Suprapubic skin (tissue), 3 donors: ENCODE results near the gene CSGALNACT2.

Experiments
- POLR2A ChIP-seq, 2 donors: fragments of 450-650 bp; IDR thresholded peaks; one replicate each; pipeline ENCODE4 v1.6.1; 2017; ENCODE audit warnings: antibody characterized with exemption in 2 of 2, mild to moderate bottlenecking in 2 of 2, moderate library complexity in 2 of 2
- TF ChIP-seq, protein P1 (sequence below), 2 donors: fragments of 200-600 bp in 1 of 2; fragments of 450-650 bp in 1 of 2; sonication (generic) in 1 of 2; IDR thresholded peaks; one replicate each; pipeline ENCODE4 v1.5.1; 2016 to 2019; ENCODE audit warnings: antibody characterized with exemption in 2 of 2, mild to moderate bottlenecking in 1 of 2, moderate library complexity in 1 of 2

DNA sequence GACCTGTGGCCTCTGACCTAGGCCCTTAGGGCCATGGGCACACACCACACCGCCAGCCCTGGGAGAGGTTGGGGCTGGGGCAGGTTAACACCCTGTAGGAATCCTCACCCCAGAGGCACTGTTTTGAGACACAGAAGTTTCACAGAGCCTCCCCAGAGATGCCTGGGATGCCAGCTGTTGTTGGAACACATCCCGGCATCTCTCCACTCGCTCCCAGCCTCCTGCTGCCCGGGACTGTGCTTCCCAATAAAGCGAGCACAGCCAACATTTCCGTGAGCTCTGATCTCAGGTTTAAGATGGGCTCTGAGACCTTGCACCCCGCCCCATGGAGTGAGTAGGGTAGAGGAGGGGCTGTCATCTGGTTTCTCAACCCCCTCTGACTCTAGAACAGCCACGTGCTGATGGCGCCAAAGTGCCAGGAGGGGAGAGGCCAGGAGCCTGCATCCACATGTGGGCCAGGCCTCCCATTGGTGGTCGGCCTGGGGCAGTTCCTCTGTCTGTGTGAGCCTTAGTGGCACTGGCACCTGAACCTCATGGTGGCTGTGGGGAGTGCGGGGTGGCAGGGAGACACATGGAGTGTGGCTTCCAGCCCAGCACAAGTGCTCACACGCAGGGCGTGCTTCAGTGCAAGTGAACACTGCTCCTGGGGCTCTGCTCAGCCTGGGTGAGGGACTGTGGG lies 73.9 kb downstream of the CSGALNACT2 start:
- no peak for TF ChIP-seq POLR2A (IDR thresholded peaks at IDR 0.05)
- TF ChIP-seq, protein P1, sequence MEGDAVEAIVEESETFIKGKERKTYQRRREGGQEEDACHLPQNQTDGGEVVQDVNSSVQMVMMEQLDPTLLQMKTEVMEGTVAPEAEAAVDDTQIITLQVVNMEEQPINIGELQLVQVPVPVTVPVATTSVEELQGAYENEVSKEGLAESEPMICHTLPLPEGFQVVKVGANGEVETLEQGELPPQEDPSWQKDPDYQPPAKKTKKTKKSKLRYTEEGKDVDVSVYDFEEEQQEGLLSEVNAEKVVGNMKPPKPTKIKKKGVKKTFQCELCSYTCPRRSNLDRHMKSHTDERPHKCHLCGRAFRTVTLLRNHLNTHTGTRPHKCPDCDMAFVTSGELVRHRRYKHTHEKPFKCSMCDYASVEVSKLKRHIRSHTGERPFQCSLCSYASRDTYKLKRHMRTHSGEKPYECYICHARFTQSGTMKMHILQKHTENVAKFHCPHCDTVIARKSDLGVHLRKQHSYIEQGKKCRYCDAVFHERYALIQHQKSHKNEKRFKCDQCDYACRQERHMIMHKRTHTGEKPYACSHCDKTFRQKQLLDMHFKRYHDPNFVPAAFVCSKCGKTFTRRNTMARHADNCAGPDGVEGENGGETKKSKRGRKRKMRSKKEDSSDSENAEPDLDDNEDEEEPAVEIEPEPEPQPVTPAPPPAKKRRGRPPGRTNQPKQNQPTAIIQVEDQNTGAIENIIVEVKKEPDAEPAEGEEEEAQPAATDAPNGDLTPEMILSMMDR (IDR thresholded peaks at IDR 0.05): no peak
